IMR-90 (cell line): ENCODE measurements around the gene PCDHGA10. TPM values are rescaled to one million over a fixed set of nuclear protein-coding genes. Genes with fewer than 3 reads are reported as not detected.

ENCODE experiments used
- ATAC-seq: fragments of 200-7000 bp; cut with Tn5 transposase; 2 replicates; pipeline ENCODE4 v1.9.1; 2020; ENCODE audit warnings: low read depth, mild to moderate bottlenecking, moderate library complexity
- BruUV-seq: library from RNA; stranded (reverse); fragments of 400-500 nt; replicated peaks from 2 replicates; lab custom pipeline; 2021; lab: Mats Ljungman, UMichigan
- CTCF ChIA-PET: fragments of 300-600 bp; formaldehyde crosslinking; extraction: SDS; loops from one replicate; lab custom pipeline; 2021; ENCODE audit warnings: antibody characterized with exemption; lab: Yijun Ruan, JAX
- POLR2A ChIA-PET: fragments of 300-600 bp; sonication (Branson Sonifier 250); formaldehyde crosslinking; loops from one replicate; lab custom pipeline; 2022; ENCODE audit warnings: antibody characterized with exemption; ENCODE audit not compliant: unreplicated experiment; lab: Charles Lee
- DNase-seq: peaks from one replicate; pipeline ENCODE4 v3.0.0; 2013
- H2AFZ ChIP-seq: replicated peaks from 2 replicates; pipeline ENCODE3; 2013; ENCODE audit warnings: low read length, mild to moderate bottlenecking; ENCODE audit not compliant: poor library complexity
- H2AK5ac ChIP-seq: 2 replicates; pipeline ENCODE4 v1.6.1; 2013; ENCODE audit warnings: low read depth, low read length, inconsistent platforms
- H2AK9ac ChIP-seq: replicated peaks from 2 replicates; pipeline ENCODE3; 2013; ENCODE audit warnings: mild to moderate bottlenecking, low read depth, low read length, moderate library complexity; ENCODE audit not compliant: poor library complexity
- H2BK120ac ChIP-seq: 2 replicates; pipeline ENCODE4 v1.6.1; 2013; ENCODE audit warnings: low read depth, low read length, inconsistent platforms
- H2BK15ac ChIP-seq: 3 replicates; pipeline ENCODE4 v1.6.1; 2013; ENCODE audit warnings: low read depth, low read length, inconsistent platforms
- H2BK20ac ChIP-seq: 2 replicates; pipeline ENCODE4 v1.6.1; 2013; ENCODE audit warnings: low read depth, mild to moderate bottlenecking, inconsistent platforms, low read length, moderate library complexity
- H2BK5ac ChIP-seq: 2 replicates; pipeline ENCODE4 v1.6.1; 2013; ENCODE audit warnings: mild to moderate bottlenecking, low read depth, low read length, inconsistent platforms; ENCODE audit not compliant: poor library complexity, severe bottlenecking
- H3K14ac ChIP-seq: replicated peaks from 2 replicates; pipeline ENCODE4 v1.6.1; 2013; ENCODE audit warnings: low read depth, low read length, inconsistent platforms
- H3K18ac ChIP-seq: 2 replicates; pipeline ENCODE4 v1.6.1; 2013; ENCODE audit warnings: low read depth, low read length, control low read depth
- H3K23ac ChIP-seq: 2 replicates; pipeline ENCODE4 v1.6.1; 2013; ENCODE audit warnings: low read depth, low read length, inconsistent platforms
- H3K27ac ChIP-seq: 2 replicates; pipeline ENCODE4 v1.5.1; 2013; ENCODE audit warnings: mild to moderate bottlenecking, control low read depth, low read length; ENCODE audit not compliant: insufficient read depth
- H3K27me3 ChIP-seq: 2 replicates; pipeline ENCODE4 v1.6.1; 2013; ENCODE audit warnings: low read length; ENCODE audit not compliant: control insufficient read depth, insufficient read depth
- H3K36me3 ChIP-seq: 2 replicates; pipeline ENCODE4 v1.6.1; 2013; ENCODE audit warnings: low read length, mixed read lengths; ENCODE audit not compliant: control insufficient read depth, insufficient read depth
- H3K4ac ChIP-seq: 2 replicates; pipeline ENCODE4 v1.6.1; 2013; ENCODE audit warnings: low read depth, low read length, inconsistent platforms
- H3K4me1 ChIP-seq: 2 replicates; pipeline ENCODE4 v1.6.1; 2013; ENCODE audit warnings: low read length, mixed read lengths; ENCODE audit not compliant: control insufficient read depth, insufficient read depth
- H3K4me2 ChIP-seq: 2 replicates; pipeline ENCODE4 v1.6.1; 2013; ENCODE audit warnings: low read depth, mild to moderate bottlenecking, control low read depth, low read length, moderate library complexity
- H3K4me3 ChIP-seq: 2 replicates; pipeline ENCODE4 v1.5.1; 2013; ENCODE audit warnings: low read depth, mild to moderate bottlenecking, control low read depth, low read length, moderate library complexity; ENCODE audit not compliant: insufficient read depth
- H3K56ac ChIP-seq: 2 replicates; pipeline ENCODE4 v1.6.1; 2013; ENCODE audit warnings: low read length, inconsistent platforms; ENCODE audit not compliant: insufficient read depth; ENCODE audit errors: extremely low read depth
- H3K79me1 ChIP-seq, 2 experiments: 2 replicates each; pipeline ENCODE4 v1.6.1; 2013; ENCODE audit warnings: low read length in 2 of 2, inconsistent platforms in 1 of 2, low read depth in 1 of 2
- H3K9ac ChIP-seq: 2 replicates; pipeline ENCODE4 v1.6.1; 2013; ENCODE audit warnings: low read depth, low read length, control low read depth
- H3K9me1 ChIP-seq: 2 replicates; pipeline ENCODE4 v1.6.1; 2013; ENCODE audit warnings: low read length, inconsistent platforms; ENCODE audit not compliant: insufficient read depth
- H3K9me3 ChIP-seq: 2 replicates; pipeline ENCODE4 v1.6.1; 2013; ENCODE audit warnings: low read length; ENCODE audit not compliant: control insufficient read depth, insufficient read depth
- H4K20me1 ChIP-seq: 2 replicates; pipeline ENCODE4 v1.6.1; 2013; ENCODE audit warnings: low read length, inconsistent platforms; ENCODE audit not compliant: insufficient read depth
- H4K5ac ChIP-seq: 2 replicates; pipeline ENCODE4 v1.6.1; 2013; ENCODE audit warnings: mild to moderate bottlenecking, low read depth, low read length, control low read depth
- H4K8ac ChIP-seq, 2 experiments: 2 replicates each; pipeline ENCODE4 v1.6.1; 2013; ENCODE audit warnings: low read depth in 2 of 2, low read length in 2 of 2, control low read depth in 1 of 2, inconsistent platforms in 1 of 2
- H4K91ac ChIP-seq: 2 replicates; pipeline ENCODE4 v1.6.1; 2013; ENCODE audit warnings: low read depth, low read length, inconsistent platforms; ENCODE audit not compliant: insufficient read depth
- CTCF ChIP-seq: conservative IDR thresholded peaks from 2 replicates; pipeline ENCODE4 v1.5.1; 2012; ENCODE audit warnings: mild to moderate bottlenecking, low read depth, low read length, improper control_type of control experiment
- ELK1 ChIP-seq: fragments of 150-350 bp; IDR thresholded peaks from 2 replicates; pipeline ENCODE4 v1.6.1; 2016; ENCODE audit warnings: low read depth, mild to moderate bottlenecking, low read length, moderate library complexity, borderline replicate concordance
- FOS ChIP-seq: fragments of 150-350 bp; IDR thresholded peaks from 2 replicates; pipeline ENCODE4 v1.6.1; 2016; ENCODE audit warnings: low read depth, low read length
- WGBS, 2 experiments: methylation state at CpG; one replicate each; pipeline versions ENCODE4 v1.1.5 to v1.1.7; 2013; ENCODE audit warnings: missing lambda C conversion rate in 2 of 2; ENCODE audit not compliant: insufficient read length in 1 of 2; ENCODE audit errors: extremely low coverage in 2 of 2; 5-methylcytosine and 5-hydroxymethylcytosine counted together
- dilution Hi-C: fragments of 300-500 bp; cut with HindIII; formaldehyde crosslinking; loops from one replicate; pipeline ENCODE4 v1.14.3; 2018; ENCODE audit warnings: low sequenced_read_pairs; ENCODE audit not compliant: unreplicated experiment
- in situ Hi-C: fragments of 300-500 bp; cut with MboI; formaldehyde crosslinking; loops from 3 replicates; pipeline ENCODE4 v1.14.3; 2019; ENCODE audit warnings: low sequenced_read_pairs, inconsistent platforms, mixed read lengths
- intact Hi-C: fragments of 100-400 bp; cut with micrococcal nuclease; formaldehyde crosslinking; loops from 2 replicates; pipeline ENCODE4 v1.10.0; 2022
- polyA plus RNA-seq, 3 experiments: library from polyadenylated mRNA; depleted of rRNA; stranded (reverse); fragments of >200 nt; gene quantifications; 2 replicates each; pipeline ENCODE4 v1.2.3, GENCODE V29; 2012; ENCODE audit warnings: low replicate concordance in 1 of 3
- total RNA-seq: library from RNA; depleted of rRNA; stranded (reverse); fragments of >200 nt; gene quantifications from 2 replicates; pipeline ENCODE4 v1.2.3, GENCODE V29; 2012

Gene PCDHGA10
- total and polyA plus RNA-seq, 2 of the 4 experiments (the other 2 are of a cell fraction): 3.4 to 6.6 TPM

- H2AFZ ChIP-seq: peak overlapping the region; percentile 26
- POLR2A ChIA-PET: no interaction called here
- 27% methylated on average over 4 of the region's 13 CpGs; no CpG with 5 or more reads in 1 of the 2 experiments for WGBS, 2 experiments
Measured at GRCh38 chr5:141421489-141421855, 8.7 kb downstream of the PCDHGA10 start.

More at GRCh38 chr5:141421489-141421855, 8.7 kb downstream of the PCDHGA10 start:
- no peak overlapping the region for H2BK5ac ChIP-seq
- intact Hi-C loops: no loop called here
- H4K8ac ChIP-seq: no peak overlapping the region
- no peak overlapping the region for H2BK20ac ChIP-seq
- CTCF ChIA-PET: interaction anchor here (0.6 to 2.2 kb wide), 12 partner anchors 9 to 146 kb away, joined by 3 to 19 read pairs (median 4); partner anchors contain the start of gene PCDHGA12
- no peaks in the 10 kb centered on the region for H3K27me3 ChIP-seq
- no peak for DNase-seq
- H2BK120ac ChIP-seq: no peak overlapping the region
- dilution Hi-C loops: no loop called here
- H3K4me1 ChIP-seq: no peaks in the 10 kb centered on the region
- no peak for ATAC-seq
- peak overlapping the region; percentile 21; the same call in 1 of the 2 replicates for H3K23ac ChIP-seq
- H3K4me3 ChIP-seq: peak overlapping the region; percentile 54; the same call in 1 of the 2 replicates
- H3K4me2 ChIP-seq: no peak overlapping the region
- peaks cover 20 to 21% of the 10 kb centered on the region in 2 experiments; a peak in 3 of 4 replicates for H3K79me1 ChIP-seq
- H3K9me1 ChIP-seq: no peaks in the 10 kb centered on the region
- no peak overlapping the region for H3K9ac ChIP-seq
- peaks cover 55% of the 10 kb centered on the region for H3K9me3 ChIP-seq
- H4K20me1 ChIP-seq: no peaks in the 10 kb centered on the region
- no peak overlapping the region for H3K27ac ChIP-seq
- H2AK5ac ChIP-seq: no peak overlapping the region
- no peak overlapping the region for H3K56ac ChIP-seq
- no peak overlapping the region for H4K91ac ChIP-seq
- TF ChIP-seq CTCF (no peak), ELK1 (no peak), FOS (no peak)
- no peak overlapping the region for H2AK9ac ChIP-seq
- H3K36me3 ChIP-seq: peaks cover 31% of the 10 kb centered on the region
- in situ Hi-C loops: no loop called here
- no peak overlapping the region for H3K18ac ChIP-seq
- no peak overlapping the region for H3K4ac ChIP-seq
- no peak overlapping the region for H3K14ac ChIP-seq
- BruUV-seq: no TSS peak
- H2BK15ac ChIP-seq: no peak overlapping the region
- no peak overlapping the region for H4K5ac ChIP-seq
